ENCODE results near the gene DPYD. TPM values are rescaled to one million over a fixed set of nuclear protein-coding genes. Genes with fewer than 3 reads are reported as not detected.

Gene DPYD
- total and polyA plus RNA-seq, 8 donors: 2.7 to 24.5 (median 9.4) TPM

GRCh38 chr1:97128426-97128825 is 792.4 kb downstream of the DPYD start:
- 87% methylated on average over 3 of the region's 3 CpGs for WGBS, 2 donors
- no peak for FAIRE-seq
- Histone ChIP-seq H3K4me1 (no peaks in the 10 kb centered on the region), H3K27ac (no peak overlapping the region), H3K9me3 (no peaks in the 10 kb centered on the region), H3K36me3 (no peaks in the 10 kb centered on the region), H3K4me3 (no peak overlapping the region), H3K27me3 (no peaks in the 10 kb centered on the region)
- TF ChIP-seq CTCF (IDR thresholded peaks at IDR 0.05): no peak
- no peak for ATAC-seq
- no peak for DNase-seq
- intact Hi-C loops (cut with DNase I): no loop called here

GRCh38 chr1:97123717-97124431 is 797.0 kb downstream of the DPYD start:
- 76 to 82% methylated on average over 3 of the region's 3 CpGs for WGBS, 2 donors
- no peaks in the 10 kb centered on the region for H3K36me3 ChIP-seq
- TF ChIP-seq CTCF (IDR thresholded peaks at IDR 0.05): no peak
- H3K4me1 ChIP-seq: no peaks in the 10 kb centered on the region
- no peaks in the 10 kb centered on the region for H3K27me3 ChIP-seq
- DNase-seq (no peak), ATAC-seq (no peak), FAIRE-seq (no peak)
- no peaks in the 10 kb centered on the region for H3K9me3 ChIP-seq
- no peak overlapping the region for H3K27ac ChIP-seq
- intact Hi-C loops (cut with DNase I): no loop called here
- no peak overlapping the region for H3K4me3 ChIP-seq

GRCh38 chr1:97120806-97121205 is 800.0 kb downstream of the DPYD start:
- FAIRE-seq: no peak
- TF ChIP-seq CTCF (IDR thresholded peaks at IDR 0.05): no peak
- no peaks in the 10 kb centered on the region for H3K27me3 ChIP-seq
- intact Hi-C loops (cut with DNase I): no loop called here
- no peak overlapping the region for H3K27ac ChIP-seq
- 94% methylated on average over 1 of the region's 1 CpG for WGBS, 2 donors
- H3K36me3 ChIP-seq: no peaks in the 10 kb centered on the region
- no peaks in the 10 kb centered on the region for H3K4me1 ChIP-seq
- no peak for ATAC-seq
- no peaks in the 10 kb centered on the region for H3K9me3 ChIP-seq
- H3K4me3 ChIP-seq: no peak overlapping the region
- DNase-seq: no peak

- ATAC-seq (no peak), DNase-seq (no peak), FAIRE-seq (no peak)
- Histone ChIP-seq H3K9me3 (no peaks in the 10 kb centered on the region), H3K36me3 (no peaks in the 10 kb centered on the region), H3K4me3 (no peak overlapping the region), H3K27me3 (no peaks in the 10 kb centered on the region), H3K27ac (no peak overlapping the region), H3K4me1 (no peaks in the 10 kb centered on the region)
- no peak for TF ChIP-seq CTCF (IDR thresholded peaks at IDR 0.05)
- intact Hi-C loops (cut with DNase I): no loop called here
- 77 to 80% methylated on average over 8 of the region's 8 CpGs for whole genome bisulfite sequencing, 2 donors
Measured at GRCh38 chr1:97119260-97120158, 801.3 kb downstream of the DPYD start.

GRCh38 chr1:97114842-97115241 is 806.0 kb downstream of the DPYD start:
- no peak for FAIRE-seq
- no peak for TF ChIP-seq CTCF (IDR thresholded peaks at IDR 0.05)

More at GRCh38 chr1:97114842-97115241, 806.0 kb downstream of the DPYD start:
- ATAC-seq: no peak
- H3K27me3 ChIP-seq: no peaks in the 10 kb centered on the region
- no peak overlapping the region for H3K27ac ChIP-seq
- no peaks in the 10 kb centered on the region for H3K9me3 ChIP-seq
- no peak for DNase-seq
- H3K4me1 ChIP-seq: no peaks in the 10 kb centered on the region
- no peak overlapping the region for H3K4me3 ChIP-seq
- H3K36me3 ChIP-seq: no peaks in the 10 kb centered on the region
- intact Hi-C loops (cut with DNase I): no loop called here
- 88 to 98% methylated on average over 2 of the region's 2 CpGs for WGBS, 2 donors

All from pancreas (tissue), 10 donors.